GM19099 (cell line): ENCODE measurements around the gene ECE2.

Experiments
- POLR2A ChIP-seq: IDR thresholded peaks from 3 replicates; pipeline ENCODE4 v1.6.1; 2011; ENCODE audit warnings: low read depth; ENCODE audit not compliant: insufficient read length; ENCODE audit errors: extremely low read depth

ECE2 gene

DNA sequence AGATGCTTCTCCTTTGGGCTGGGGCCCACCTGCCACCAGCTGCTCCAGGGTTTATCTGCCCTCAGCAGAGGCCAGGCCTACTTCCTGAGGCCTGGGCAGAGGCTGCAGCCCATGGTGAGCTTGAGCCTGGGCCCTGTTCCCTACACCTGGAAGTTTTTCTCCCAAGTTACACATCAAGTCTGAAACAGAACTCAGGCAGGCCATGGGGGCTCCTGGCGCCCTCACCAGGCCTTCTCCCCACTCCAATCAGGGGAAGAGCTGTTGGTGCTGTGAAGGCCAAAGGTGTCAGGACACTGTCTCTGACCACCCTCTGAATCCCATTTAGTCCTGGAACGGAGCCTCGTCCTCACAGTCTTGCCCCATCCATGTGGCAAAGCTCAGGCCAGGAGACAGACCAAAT is 39.2 kb upstream of the ECE2 start:
- no peak for TF ChIP-seq POLR2A

DNA sequence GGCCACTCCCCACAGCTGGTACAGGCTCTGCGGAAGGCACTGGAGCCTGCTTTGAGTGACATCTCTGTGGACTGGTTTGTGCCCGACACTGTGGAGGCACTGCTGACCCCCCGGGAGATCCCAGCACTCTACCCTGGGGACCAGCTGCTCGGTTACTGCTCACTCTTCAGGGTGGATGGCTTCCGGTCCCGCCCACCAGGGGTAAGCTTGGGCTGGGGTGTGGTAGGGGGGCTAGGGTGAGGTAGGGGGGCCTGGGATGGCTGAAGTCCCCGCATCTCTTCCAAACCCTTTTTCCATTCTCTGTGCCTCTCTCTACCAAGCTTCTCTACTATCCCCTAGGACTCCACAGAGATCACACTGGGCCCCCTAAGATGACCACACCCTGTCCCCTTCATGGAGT is 38.6 kb upstream of the ECE2 start:
- TF ChIP-seq POLR2A: no peak

DNA sequence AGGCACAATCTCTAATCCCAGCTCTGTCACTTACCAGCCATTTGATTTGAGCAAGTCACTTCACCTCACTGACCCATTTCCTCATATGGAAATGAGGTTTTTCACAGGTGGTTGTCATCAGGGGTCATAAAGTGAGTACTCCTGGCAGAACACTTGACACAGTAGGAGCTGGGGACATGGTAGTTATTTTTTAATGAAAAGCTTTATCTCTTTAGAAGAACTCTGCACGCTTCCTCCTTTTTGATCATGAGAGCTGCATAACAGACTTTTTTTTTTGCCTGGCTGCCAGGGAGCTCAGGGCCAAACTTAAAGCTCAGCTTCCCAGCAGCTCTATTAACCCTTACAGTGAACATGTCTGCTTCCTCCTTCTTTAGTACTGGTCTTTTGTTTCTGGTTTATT is 38.0 kb upstream of the ECE2 start:
- TF ChIP-seq POLR2A: no peak

DNA sequence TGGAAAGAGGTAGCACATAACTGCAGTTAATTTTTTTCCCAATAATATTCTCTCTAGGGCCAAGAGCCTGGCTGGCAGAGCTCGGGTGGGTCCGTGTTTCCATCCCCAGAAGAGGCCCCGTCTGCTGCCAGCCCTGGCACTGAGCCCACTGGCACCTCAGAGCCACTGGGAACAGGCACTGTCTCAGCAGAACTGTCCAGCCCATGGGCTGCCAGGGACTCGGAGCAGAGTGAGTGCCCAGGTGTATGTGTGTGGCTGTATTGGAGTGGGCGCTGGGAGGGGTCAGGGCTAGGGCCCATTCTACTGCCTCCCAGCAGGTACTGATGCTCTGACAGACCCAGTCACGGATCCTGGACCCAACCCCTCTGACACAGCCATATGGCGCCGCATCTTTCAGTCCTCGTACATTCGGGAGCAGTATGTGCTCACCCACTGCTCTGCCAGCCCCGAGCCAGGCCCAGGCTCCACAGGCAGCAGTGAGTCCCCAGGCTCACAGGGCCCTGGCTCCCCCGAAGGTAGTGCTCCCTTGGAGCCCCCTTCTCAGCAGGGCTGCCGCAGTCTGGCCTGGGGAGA is 37.5 kb upstream of the ECE2 start:
- no peak for TF ChIP-seq POLR2A

DNA sequence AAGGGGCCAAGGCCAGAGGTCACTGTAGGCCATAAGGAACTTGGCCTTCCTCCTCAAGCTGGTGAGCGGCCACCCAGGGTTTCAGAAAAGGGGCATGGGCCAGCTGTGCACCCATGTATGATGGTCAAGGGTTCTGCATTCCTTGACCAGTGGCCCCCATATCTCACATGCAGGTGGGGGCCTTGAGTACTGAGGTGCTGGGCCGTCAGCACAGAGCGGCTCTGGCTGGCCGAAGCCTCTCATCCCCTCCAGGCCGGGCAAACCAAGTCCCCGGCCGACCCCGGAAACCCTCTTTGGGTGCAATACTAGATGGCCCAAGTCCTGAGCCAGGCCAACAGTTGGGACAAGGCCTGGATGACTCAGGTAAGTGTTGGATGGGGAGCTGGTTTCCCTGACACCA is 36.6 kb upstream of the ECE2 start:
- no peak for TF ChIP-seq POLR2A

DNA sequence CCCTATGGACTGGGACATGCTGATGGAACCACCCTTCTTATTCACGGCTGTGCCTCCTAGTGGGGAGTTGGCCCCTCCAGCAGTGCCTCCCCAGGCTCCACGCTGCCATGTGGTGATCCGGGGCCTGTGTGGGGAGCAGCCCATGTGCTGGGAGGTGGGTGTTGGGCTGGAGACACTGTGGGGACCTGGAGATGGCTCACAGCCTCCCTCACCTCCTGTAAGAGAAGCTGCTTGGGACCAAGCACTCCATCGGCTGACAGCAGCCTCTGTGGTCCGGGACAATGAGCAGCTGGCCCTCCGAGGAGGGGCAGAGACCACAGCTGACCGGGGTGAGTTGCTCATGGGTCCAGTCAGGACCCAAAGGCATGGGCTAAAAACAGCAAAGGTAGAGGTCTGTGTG is 36.1 kb upstream of the ECE2 start:
- no peak for TF ChIP-seq POLR2A

DNA sequence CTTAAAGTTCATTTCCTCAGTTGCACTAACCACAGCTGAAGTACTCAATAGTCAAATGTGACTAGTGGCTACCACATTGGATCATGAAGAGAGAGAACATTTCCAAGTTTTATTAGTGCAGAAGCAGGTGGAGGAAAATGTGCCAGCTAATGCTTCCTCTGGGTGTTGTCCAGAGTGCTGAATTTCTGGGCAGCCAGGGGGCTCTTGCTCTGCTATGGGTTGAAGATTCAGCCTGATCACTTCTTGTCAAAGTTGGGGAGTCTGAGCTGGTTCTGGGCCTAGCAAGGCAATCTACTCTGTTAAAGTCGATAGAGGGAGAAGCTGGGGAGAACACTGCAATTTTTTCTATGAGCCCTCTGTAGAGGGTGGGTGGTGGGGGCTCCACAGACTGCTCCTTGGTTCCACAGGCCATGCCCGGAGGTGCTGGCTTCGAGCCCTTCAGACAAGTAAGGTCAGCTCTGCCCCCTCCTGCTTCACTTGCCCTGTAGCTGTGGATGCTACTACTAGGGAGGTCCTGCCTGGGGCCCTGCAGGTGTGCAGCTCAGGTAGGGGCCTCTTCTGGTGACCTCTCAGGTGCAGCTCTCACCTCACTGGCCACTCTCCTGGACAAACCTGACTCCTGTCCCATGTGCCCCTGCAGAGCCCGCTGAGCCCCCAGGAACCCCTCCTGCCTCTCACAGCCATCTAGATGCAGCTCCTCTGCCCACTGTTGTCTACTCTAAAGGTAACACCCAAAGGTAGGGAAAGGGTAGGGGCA is 35.3 kb upstream of the ECE2 start:
- no peak for TF ChIP-seq POLR2A

DNA sequence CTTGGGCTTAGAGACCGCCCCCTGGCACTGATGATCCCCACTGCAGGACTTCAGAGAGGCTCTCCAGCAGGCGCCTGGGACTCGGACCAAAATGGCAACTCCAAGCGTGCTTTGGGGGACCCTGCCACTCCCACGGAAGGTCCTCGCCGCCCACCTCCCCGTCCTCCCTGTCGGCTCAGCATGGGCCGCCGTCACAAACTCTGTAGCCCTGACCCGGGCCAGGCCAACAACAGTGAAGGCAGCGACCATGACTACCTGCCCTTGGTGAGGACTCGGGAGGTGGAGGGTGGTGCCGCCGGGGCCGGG is 34.7 kb upstream of the ECE2 start:
- TF ChIP-seq POLR2A: no peak

DNA sequence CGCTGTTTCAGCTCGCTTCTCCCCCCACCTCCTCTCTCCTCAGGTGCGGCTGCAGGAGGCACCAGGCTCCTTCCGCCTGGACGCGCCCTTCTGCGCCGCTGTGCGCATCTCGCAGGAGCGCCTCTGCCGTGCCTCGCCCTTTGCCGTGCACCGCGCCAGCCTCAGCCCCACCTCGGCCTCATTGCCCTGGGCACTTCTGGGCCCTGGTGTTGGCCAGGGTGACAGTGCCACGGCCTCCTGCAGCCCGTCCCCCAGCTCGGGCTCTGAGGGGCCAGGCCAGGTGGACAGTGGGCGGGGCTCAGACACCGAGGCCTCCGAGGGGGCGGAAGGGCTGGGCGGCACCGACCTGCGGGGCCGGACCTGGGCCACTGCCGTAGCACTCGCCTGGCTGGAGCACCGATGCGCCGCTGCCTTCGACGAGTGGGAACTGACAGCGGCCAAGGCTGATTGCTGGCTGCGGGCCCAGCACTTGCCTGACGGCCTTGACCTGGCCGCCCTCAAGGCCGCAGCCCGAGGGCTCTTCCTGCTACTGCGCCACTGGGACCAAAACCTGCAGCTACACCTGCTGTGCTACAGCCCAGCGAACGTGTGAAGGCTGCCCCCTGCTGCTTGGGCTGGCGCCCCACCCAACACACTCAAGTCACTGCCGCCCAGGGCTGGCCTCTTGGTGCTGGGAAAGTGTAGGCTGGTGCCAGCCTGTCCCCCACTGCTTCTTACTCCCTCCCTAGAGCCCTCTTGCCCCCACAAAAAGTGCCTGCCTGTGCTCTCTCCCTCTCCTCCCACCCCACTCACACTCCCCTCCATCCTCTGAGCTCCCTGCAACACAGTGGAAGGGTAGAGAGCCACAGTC is 34.1 kb upstream of the ECE2 start:
- TF ChIP-seq POLR2A: no peak

DNA sequence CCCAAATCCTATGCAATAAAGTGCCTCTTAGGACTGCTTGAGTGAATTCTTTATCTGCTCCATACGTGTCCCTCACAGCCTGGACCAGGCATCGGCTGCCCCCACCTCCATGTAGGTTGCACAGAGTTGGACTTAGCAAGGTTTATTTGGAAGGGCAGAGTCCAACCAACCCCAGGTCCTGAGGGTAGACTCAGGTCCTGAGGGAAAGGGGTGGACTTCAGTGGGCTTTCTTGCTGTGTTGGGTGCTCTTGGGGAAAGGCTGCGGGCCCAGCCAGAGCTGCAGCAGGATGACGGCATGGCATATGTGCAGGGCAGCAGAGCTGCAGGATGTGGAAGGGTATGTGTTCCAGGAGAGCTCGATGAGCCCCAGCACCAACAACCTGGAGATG is 33.5 kb upstream of the ECE2 start:
- no peak for TF ChIP-seq POLR2A

DNA sequence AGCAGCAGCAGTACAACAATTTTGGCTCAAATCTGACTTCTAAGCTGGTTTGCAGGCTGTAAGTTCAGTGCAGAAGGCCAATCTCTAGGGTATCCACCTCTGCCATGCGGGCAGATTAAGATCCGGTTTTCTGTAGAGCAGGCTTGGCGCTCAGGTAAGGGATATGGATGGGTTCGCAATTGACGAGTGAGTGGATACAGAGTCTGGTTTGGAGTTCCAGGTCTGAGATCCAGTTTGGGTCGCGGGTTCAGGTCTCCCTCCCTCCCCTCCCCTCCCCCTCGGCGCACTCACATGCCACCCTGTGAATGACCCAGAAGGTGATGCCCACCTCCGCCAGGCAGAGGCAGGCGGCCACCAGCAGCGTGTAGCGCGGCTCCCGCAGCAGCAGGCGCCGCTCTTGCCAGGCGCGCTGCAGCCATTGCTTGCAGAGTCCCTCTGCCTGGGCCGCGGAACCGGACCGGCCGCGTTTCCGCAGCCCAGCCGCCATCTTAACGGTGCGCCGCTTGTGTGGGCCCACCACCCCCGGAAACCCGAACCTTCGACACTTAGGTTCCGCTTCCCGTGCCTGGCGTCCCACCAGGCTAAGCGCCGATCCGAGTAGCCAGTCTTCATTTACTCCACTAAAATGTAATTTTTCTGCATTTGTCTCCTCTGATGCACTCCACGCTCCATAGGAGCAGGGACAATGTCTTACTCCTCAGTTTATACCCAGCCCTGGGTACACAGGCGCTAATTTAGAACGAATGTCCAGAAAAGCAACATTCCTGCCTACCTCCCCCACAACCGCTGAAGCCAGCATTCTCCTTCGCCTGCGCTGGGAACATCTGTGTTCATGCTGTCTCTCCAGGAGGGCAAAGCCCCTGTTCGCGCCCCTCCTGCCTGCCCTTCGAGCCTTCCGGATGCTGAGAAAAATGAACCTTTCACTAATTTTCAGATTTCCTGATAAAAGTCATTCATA is 27.1 kb upstream of the ECE2 start, which contains the start of gene ALG3:
TSS of gene ALG3 (minus strand) at position 509 of the 958 bp plus-strand sequence. CDS start at position 487, 22 bp downstream.
- peak; percentile 97 for TF ChIP-seq POLR2A

DNA sequence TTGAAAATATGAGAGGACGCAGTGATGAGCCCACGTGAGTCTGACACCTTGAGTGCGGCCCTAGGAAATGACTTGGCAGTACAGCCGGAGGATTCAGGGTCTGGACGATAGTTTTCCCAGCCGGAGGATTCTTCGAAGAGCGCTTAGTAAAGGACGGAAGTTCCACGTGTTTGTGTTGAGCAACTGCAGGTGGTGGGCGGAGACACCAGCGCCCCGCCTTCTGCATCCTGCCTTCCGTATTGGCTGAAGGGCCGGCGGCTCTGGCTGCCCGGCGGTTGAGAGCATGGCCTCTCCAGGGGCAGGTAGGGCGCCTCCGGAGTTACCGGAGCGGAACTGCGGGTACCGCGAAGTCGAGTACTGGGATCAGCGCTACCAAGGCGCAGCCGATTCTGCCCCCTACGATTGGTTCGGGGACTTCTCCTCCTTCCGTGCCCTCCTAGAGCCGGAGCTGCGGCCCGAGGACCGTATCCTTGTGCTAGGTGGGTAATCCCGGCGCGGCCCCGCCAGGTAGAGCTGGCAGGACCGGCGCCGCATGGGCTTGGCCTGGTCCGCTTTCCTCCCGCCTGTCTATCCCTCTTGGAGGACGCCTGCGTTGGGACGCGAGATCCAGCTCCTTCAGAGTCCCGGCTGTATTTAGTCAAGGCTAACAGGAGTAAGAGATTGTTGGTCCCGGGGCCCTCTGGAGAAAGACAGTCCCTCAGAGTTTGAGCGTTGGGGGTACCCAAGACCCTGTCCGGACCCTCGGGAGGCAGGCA is 26.2 kb upstream of the ECE2 start, which contains the start of gene EEF1AKMT4:
TSS of gene EEF1AKMT4 (plus strand) at position 261 of the 755 bp plus-strand sequence. CDS start at position 284, 23 bp downstream.
- TF ChIP-seq POLR2A: peak; percentile 72

DNA sequence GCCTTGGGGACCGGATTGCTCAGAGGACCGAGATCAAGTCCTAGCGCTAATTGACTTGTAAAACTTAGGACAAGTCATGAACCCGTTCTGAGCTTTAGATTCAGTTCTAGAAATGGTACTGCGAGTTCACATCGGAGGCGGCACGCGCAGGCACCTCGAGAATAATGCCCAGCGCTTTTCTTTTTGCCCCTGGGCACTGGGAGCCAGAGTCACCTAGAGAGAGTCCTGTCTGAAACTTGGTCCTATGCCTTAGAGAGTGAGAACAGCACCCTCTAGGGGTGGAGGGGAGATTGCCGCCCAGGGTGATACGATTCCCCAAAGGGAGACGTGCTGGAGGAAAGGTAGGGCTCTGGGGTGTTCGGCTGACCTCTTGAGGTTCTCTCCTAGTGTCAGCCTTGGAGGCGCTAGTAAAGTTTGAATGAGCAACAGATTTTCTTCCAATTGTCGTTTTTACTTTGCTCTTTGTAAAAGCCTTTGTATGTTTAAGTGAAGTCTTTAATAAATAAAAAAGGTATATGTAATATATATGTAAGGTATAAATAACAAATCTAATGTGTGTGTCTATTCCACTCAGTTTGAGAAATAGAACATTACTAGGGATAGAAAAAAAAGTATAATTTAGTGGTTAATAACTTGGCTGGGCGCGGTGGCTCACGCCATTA is 25.5 kb upstream of the ECE2 start:
- no peak for TF ChIP-seq POLR2A
